ENCODE results near the gene PRSS53. TPM values are rescaled to one million over a fixed set of nuclear protein-coding genes. Genes with fewer than 3 reads are reported as not detected.

Gene PRSS53
- total RNA-seq, 1 donor from 2014 or later: 5.1 TPM

- DNase-seq (ENCODE audit: extremely low spot score, unreplicated experiment): no peak
- Mint-ChIP-seq H3K4me3 (peak overlapping the region; percentile 83), H3K27me3 (peaks cover 6% of the 10 kb centered on the region)
These were observed 45.4 kb upstream of the PRSS53 start for GRCh38 chr16:31134091-31134571.

DNA sequence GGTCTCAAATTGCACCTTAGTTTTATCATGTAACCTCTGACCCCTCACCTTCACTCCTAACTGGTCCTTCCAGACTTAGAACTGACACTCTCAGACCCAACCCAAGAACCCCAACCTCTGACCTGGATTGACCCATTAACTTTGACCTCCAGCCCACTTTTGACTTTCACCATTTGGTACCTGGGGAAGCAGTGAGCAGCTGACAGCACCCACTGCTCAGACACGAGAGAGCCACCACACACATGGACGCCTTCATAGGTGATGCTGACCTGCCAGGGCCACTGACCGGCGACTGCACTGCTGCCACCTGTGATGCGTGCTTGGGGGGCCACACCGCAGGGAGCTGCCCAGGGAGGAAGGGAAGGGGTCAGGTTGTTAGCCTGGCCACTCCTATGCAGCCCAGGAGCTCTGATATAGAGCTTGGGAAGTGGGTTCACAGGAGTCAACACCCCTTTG lies 44.3 kb upstream of the PRSS53 start:
- H3K4me1 Mint-ChIP-seq (ENCODE audit: unreplicated experiment): peaks cover 22% of the 10 kb centered on the region
- H3K36me3 Mint-ChIP-seq: peaks cover 4% of the 10 kb centered on the region
- peaks cover 6% of the 10 kb centered on the region for H3K27me3 Mint-ChIP-seq
- peak overlapping the region; percentile 95 for H3K27ac Mint-ChIP-seq
- peak overlapping the region; percentile 83 for H3K4me3 Mint-ChIP-seq
- no peak for DNase-seq (ENCODE audit: extremely low spot score, unreplicated experiment)
- H3K9me3 Mint-ChIP-seq: no peaks in the 10 kb centered on the region
- TF ChIP-seq, protein P1, sequence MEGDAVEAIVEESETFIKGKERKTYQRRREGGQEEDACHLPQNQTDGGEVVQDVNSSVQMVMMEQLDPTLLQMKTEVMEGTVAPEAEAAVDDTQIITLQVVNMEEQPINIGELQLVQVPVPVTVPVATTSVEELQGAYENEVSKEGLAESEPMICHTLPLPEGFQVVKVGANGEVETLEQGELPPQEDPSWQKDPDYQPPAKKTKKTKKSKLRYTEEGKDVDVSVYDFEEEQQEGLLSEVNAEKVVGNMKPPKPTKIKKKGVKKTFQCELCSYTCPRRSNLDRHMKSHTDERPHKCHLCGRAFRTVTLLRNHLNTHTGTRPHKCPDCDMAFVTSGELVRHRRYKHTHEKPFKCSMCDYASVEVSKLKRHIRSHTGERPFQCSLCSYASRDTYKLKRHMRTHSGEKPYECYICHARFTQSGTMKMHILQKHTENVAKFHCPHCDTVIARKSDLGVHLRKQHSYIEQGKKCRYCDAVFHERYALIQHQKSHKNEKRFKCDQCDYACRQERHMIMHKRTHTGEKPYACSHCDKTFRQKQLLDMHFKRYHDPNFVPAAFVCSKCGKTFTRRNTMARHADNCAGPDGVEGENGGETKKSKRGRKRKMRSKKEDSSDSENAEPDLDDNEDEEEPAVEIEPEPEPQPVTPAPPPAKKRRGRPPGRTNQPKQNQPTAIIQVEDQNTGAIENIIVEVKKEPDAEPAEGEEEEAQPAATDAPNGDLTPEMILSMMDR (conservative IDR thresholded peaks at IDR 0.05): no peak

More at GRCh38 chr16:31134091-31134571, 45.4 kb upstream of the PRSS53 start:
- Mint-ChIP-seq H3K36me3 (peaks cover 4% of the 10 kb centered on the region), H3K9me3 (no peaks in the 10 kb centered on the region), H3K27ac (peak overlapping the region; percentile 95), H3K4me1 (ENCODE audit: unreplicated experiment) (peaks cover 22% of the 10 kb centered on the region)
- TF ChIP-seq, protein P1 (conservative IDR thresholded peaks at IDR 0.05): no peak

DNA sequence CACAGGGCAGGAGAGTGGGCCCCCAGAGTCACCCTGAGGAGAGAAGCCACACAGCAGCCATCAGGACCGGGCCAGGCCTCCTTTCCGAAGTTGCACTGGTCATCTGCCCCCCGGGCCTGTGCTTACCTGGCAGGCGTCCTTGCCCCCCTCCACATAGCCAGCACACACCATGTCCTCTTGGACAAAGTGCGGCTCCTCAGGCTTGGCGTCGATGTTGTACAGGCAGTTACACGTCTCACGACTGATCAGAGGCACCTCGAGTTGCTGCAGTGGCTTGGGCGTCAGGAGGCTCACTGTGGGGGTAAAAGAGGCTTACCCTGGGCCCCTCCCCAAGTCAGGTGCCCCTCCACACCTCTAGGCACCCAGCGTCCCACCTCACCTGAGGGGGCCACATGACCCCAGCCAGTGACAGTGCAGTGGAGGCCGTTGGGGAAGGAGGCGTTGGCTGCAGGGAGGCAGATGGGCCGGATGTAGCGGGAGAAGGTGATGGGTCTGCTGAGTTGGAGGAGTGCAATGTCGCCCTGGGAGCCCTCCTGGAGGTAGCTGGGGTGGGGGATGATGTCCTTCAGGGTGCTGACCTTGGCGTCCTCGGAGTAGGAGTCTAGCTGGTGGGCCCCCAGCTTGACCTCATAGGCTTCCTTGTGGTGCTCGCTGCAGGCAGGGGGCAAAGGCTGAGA lies 43.7 kb upstream of the PRSS53 start:
- Mint-ChIP-seq H3K4me3 (peak overlapping the region; percentile 83), H3K4me1 (ENCODE audit: unreplicated experiment) (peaks cover 22% of the 10 kb centered on the region), H3K27me3 (peaks cover 6% of the 10 kb centered on the region), H3K9me3 (no peaks in the 10 kb centered on the region), H3K27ac (peak overlapping the region; percentile 95), H3K36me3 (peaks cover 4% of the 10 kb centered on the region)
- DNase-seq (ENCODE audit: extremely low spot score, unreplicated experiment): no peak
- TF ChIP-seq, protein P1 (conservative IDR thresholded peaks at IDR 0.05): no peak

DNA sequence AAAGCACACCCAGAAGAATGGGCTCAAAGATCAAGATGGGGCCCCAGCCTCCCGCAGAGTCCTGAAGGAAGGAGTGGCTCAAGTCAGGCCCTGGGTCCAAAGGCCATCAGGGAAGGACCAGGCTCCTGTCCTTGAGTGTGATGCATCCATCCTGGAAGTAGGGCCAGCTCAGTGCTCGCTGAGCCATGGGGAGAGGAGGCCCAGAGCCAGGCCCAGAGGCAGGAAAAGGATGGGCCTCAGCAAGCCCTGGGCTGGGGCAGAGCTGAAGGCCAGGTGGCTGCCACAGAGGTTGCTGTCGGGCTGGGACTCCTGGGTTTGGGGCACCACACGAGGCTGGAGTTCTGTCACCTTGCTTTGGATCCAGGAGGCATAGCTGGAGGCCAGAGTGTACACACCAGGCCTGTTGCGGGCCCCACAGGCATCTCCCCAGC lies 43.1 kb upstream of the PRSS53 start:
- Mint-ChIP-seq H3K4me1 (ENCODE audit: unreplicated experiment) (peaks cover 22% of the 10 kb centered on the region), H3K36me3 (peaks cover 4% of the 10 kb centered on the region), H3K4me3 (no peak overlapping the region), H3K27me3 (peaks cover 6% of the 10 kb centered on the region), H3K27ac (peak overlapping the region; percentile 93), H3K9me3 (no peaks in the 10 kb centered on the region)
- no peak for DNase-seq (ENCODE audit: extremely low spot score, unreplicated experiment)
- TF ChIP-seq, protein P1 (conservative IDR thresholded peaks at IDR 0.05): no peak

- Mint-ChIP-seq H3K27me3 (peaks cover 6% of the 10 kb centered on the region), H3K4me3 (peak overlapping the region; percentile 74)
- TF ChIP-seq, protein P1 (conservative IDR thresholded peaks at IDR 0.05): no peak
These were observed 42.7 kb upstream of the PRSS53 start for GRCh38 chr16:31131416-31131815.

More at GRCh38 chr16:31131416-31131815, 42.7 kb upstream of the PRSS53 start:
- Mint-ChIP-seq H3K4me1 (ENCODE audit: unreplicated experiment) (peaks cover 22% of the 10 kb centered on the region), H3K27ac (peak overlapping the region; percentile 93), H3K36me3 (peaks cover 4% of the 10 kb centered on the region), H3K9me3 (no peaks in the 10 kb centered on the region)
- no peak for DNase-seq (ENCODE audit: extremely low spot score, unreplicated experiment)
